HEK293 (cell line): ENCODE data around the gene ELN.

Source experiments
- ZBTB8A ChIP-seq: fragments of 450-650 bp; formaldehyde crosslinking; IDR thresholded peaks from 2 replicates; pipeline ENCODE4 v1.5.1; 2016; ENCODE audit warnings: missing biosample characterization, missing genetic modification characterization
- TF ChIP-seq, protein P1 (sequence below): fragments of 450-650 bp; formaldehyde crosslinking; IDR thresholded peaks from 2 replicates; pipeline ENCODE4 v1.5.1; 2016; ENCODE audit warnings: missing biosample characterization, missing genetic modification characterization

GRCh38 chr7:74040791-74041520 is 13.0 kb downstream of the ELN start:
- TF ChIP-seq, protein P1, sequence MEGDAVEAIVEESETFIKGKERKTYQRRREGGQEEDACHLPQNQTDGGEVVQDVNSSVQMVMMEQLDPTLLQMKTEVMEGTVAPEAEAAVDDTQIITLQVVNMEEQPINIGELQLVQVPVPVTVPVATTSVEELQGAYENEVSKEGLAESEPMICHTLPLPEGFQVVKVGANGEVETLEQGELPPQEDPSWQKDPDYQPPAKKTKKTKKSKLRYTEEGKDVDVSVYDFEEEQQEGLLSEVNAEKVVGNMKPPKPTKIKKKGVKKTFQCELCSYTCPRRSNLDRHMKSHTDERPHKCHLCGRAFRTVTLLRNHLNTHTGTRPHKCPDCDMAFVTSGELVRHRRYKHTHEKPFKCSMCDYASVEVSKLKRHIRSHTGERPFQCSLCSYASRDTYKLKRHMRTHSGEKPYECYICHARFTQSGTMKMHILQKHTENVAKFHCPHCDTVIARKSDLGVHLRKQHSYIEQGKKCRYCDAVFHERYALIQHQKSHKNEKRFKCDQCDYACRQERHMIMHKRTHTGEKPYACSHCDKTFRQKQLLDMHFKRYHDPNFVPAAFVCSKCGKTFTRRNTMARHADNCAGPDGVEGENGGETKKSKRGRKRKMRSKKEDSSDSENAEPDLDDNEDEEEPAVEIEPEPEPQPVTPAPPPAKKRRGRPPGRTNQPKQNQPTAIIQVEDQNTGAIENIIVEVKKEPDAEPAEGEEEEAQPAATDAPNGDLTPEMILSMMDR (tag by site-specific recombination): no peak
- TF ChIP-seq ZBTB8A (tag by site-specific recombination): no peak
